WTC11 (cell line): ENCODE results near the gene VPS25. TPM values are rescaled to one million over a fixed set of nuclear protein-coding genes. Genes with fewer than 3 reads are reported as not detected.

Experiments used
- ATAC-seq: fragments of 200-7000 bp; cut with Tn5 transposase; 2 replicates; pipeline ENCODE4 v1.10.0; 2021; ENCODE audit warnings: mild to moderate bottlenecking, moderate library complexity
- CTCF ChIA-PET: fragments of 300-600 bp; sonication (Branson Sonifier 250); formaldehyde crosslinking; loops from one replicate; lab custom pipeline; 2021; ENCODE audit warnings: antibody characterized with exemption; lab: Charles Lee
- POLR2A ChIA-PET: fragments of 350-600 bp; sonication (Branson Sonifier 250); formaldehyde crosslinking; loops from one replicate; lab custom pipeline; 2021; ENCODE audit warnings: antibody characterized with exemption; lab: Charles Lee
- DNase-seq: peaks from one replicate; pipeline ENCODE4 v3.0.0; 2021; ENCODE audit warnings: low spot score
- H3K27ac Mint-ChIP-seq: 2 replicates; pipeline ENCODE4 v1.8.0; 2021; ENCODE audit warnings: mixed read lengths
- H3K27me3 Mint-ChIP-seq: 2 replicates; pipeline ENCODE4 v1.8.0; 2021; ENCODE audit warnings: low read depth, mild to moderate bottlenecking, moderate library complexity, mixed read lengths
- H3K36me3 Mint-ChIP-seq: 2 replicates; pipeline ENCODE4 v1.8.0; 2021; ENCODE audit warnings: mixed read lengths
- H3K4me1 Mint-ChIP-seq: 2 replicates; pipeline ENCODE4 v1.8.0; 2022; ENCODE audit warnings: mixed read lengths
- H3K4me3 Mint-ChIP-seq: 2 replicates; pipeline ENCODE4 v1.8.0; 2021; ENCODE audit warnings: mild to moderate bottlenecking, moderate library complexity, mixed read lengths
- H3K9me3 Mint-ChIP-seq: 2 replicates; pipeline ENCODE4 v1.8.0; 2021; ENCODE audit warnings: mixed read lengths
- ATF6 ChIP-seq: sonication (generic); formaldehyde crosslinking; IDR thresholded peaks from 2 replicates; pipeline ENCODE4 v1.8.1; 2023; ENCODE audit warnings: mild to moderate bottlenecking, missing genetic modification reagents
- CBFB ChIP-seq: sonication (generic); formaldehyde crosslinking; IDR thresholded peaks from 2 replicates; pipeline ENCODE4 v1.8.1; 2022; ENCODE audit warnings: mild to moderate bottlenecking, low read depth, missing genetic modification reagents
- CDX4 ChIP-seq: fragments of 250-450 bp; sonication (Bioruptor Pico); IDR thresholded peaks from 2 replicates; pipeline ENCODE4 v1.9.0; 2021; ENCODE audit warnings: moderate library complexity, mild to moderate bottlenecking, inconsistent platforms, borderline replicate concordance
- CTCF ChIP-seq: fragments of 200-600 bp; IDR thresholded peaks from 2 replicates; pipeline ENCODE4 v1.8.0; 2022; ENCODE audit warnings: antibody characterized with exemption
- GRHL2 ChIP-seq: fragments of 250-450 bp; sonication (Bioruptor Pico); IDR thresholded peaks from 2 replicates; pipeline ENCODE4 v1.8.0; 2022; ENCODE audit warnings: mild to moderate bottlenecking, moderate library complexity; ENCODE audit not compliant: insufficient replicate concordance, severe bottlenecking
- HMGXB4 ChIP-seq: sonication (generic); formaldehyde crosslinking; IDR thresholded peaks from 2 replicates; pipeline ENCODE4 v1.8.1; 2023; ENCODE audit warnings: mild to moderate bottlenecking, moderate library complexity, missing genetic modification reagents
- MXD4 ChIP-seq: fragments of 250-450 bp; sonication (Bioruptor Pico); IDR thresholded peaks from 2 replicates; pipeline ENCODE4 v1.8.0; 2021; ENCODE audit warnings: mild to moderate bottlenecking, moderate library complexity, borderline replicate concordance
- NR1H2 ChIP-seq: sonication (generic); formaldehyde crosslinking; IDR thresholded peaks from 2 replicates; pipeline ENCODE4 v1.9.0; 2021; ENCODE audit warnings: mild to moderate bottlenecking, moderate library complexity, missing genetic modification reagents
- PRRX2 ChIP-seq: fragments of 250-450 bp; sonication (Bioruptor Pico); IDR thresholded peaks from 2 replicates; pipeline ENCODE4 v1.8.0; 2021; ENCODE audit warnings: mild to moderate bottlenecking
- RELA ChIP-seq: sonication (generic); formaldehyde crosslinking; IDR thresholded peaks from 2 replicates; pipeline ENCODE4 v1.8.1; 2022; ENCODE audit warnings: missing genetic modification reagents, mild to moderate bottlenecking, borderline replicate concordance
- TP53 ChIP-seq: sonication (generic); formaldehyde crosslinking; IDR thresholded peaks from 2 replicates; pipeline ENCODE4 v1.8.1; 2023; ENCODE audit warnings: mild to moderate bottlenecking, missing genetic modification reagents
- USF1 ChIP-seq: sonication (generic); formaldehyde crosslinking; IDR thresholded peaks from 2 replicates; pipeline ENCODE4 v1.8.0; 2022; ENCODE audit warnings: mild to moderate bottlenecking, missing genetic modification reagents
- ZNF121 ChIP-seq: sonication (generic); formaldehyde crosslinking; IDR thresholded peaks from 2 replicates; pipeline ENCODE4 v1.8.0; 2023; ENCODE audit warnings: missing genetic modification reagents
- ZNF138 ChIP-seq: sonication (generic); formaldehyde crosslinking; conservative IDR thresholded peaks from 2 replicates; pipeline ENCODE4 v1.8.1; 2022; ENCODE audit warnings: mild to moderate bottlenecking, moderate library complexity, missing genetic modification reagents
- ZNF317 ChIP-seq: sonication (generic); formaldehyde crosslinking; IDR thresholded peaks from 2 replicates; pipeline ENCODE4 v1.8.1; 2023; ENCODE audit warnings: low read depth, mild to moderate bottlenecking, moderate library complexity, missing genetic modification reagents, borderline replicate concordance
- ZNF416 ChIP-seq: fragments of 250-450 bp; sonication (Bioruptor Pico); IDR thresholded peaks from 2 replicates; pipeline ENCODE4 v1.9.0; 2021; ENCODE audit warnings: mild to moderate bottlenecking, inconsistent platforms
- ZNF425 ChIP-seq: fragments of 250-450 bp; sonication (Bioruptor Pico); conservative IDR thresholded peaks from 2 replicates; pipeline ENCODE4 v1.9.0; 2021; ENCODE audit warnings: mild to moderate bottlenecking
- ZSCAN18 ChIP-seq: fragments of 250-450 bp; sonication (Bioruptor Pico); IDR thresholded peaks from 2 replicates; pipeline ENCODE4 v2.1.2; 2022; ENCODE audit warnings: mild to moderate bottlenecking, moderate library complexity
- total RNA-seq: library from RNA; stranded (reverse); gene quantifications from 3 replicates; pipeline ENCODE4 v1.2.3, GENCODE V29; 2021

Gene VPS25
- total RNA-seq, 1 experiment from 2014 or later = 98.6 TPM

- TF ChIP-seq PRRX2 (CRISPR knock-in tag) (no peak), CDX4 (CRISPR knock-in tag) (no peak), GRHL2 (CRISPR knock-in tag) (no peak), CBFB (CRISPR knock-in tag) (no peak), ZNF425 (CRISPR knock-in tag) (no peak), ZNF416 (no peak), ZNF138 (CRISPR knock-in tag) (no peak), NR1H2 (CRISPR knock-in tag) (no peak), RELA (no peak), ZSCAN18 (CRISPR knock-in tag) (no peak), HMGXB4 (CRISPR knock-in tag) (peak; percentile 62), ATF6 (CRISPR knock-in tag) (no peak)
Observed at GRCh38 chr17:42760652-42761581, 12.3 kb upstream of the VPS25 start, which contains the start of gene RAMP2 (continued).

- TF ChIP-seq CTCF (no peak), CBFB (CRISPR knock-in tag) (no peak), USF1 (CRISPR knock-in tag) (no peak), HMGXB4 (CRISPR knock-in tag) (no peak), NR1H2 (CRISPR knock-in tag) (no peak), ZNF317 (no peak), ZNF121 (CRISPR knock-in tag) (no peak), TP53 (CRISPR knock-in tag) (no peak), MXD4 (CRISPR knock-in tag) (no peak)
- Mint-ChIP-seq H3K27me3 (peaks cover 55% of the 10 kb centered on the region), H3K36me3 (no peaks in the 10 kb centered on the region), H3K9me3 (no peaks in the 10 kb centered on the region), H3K27ac (no peak overlapping the region), H3K4me1 (peaks cover 25% of the 10 kb centered on the region), H3K4me3 (peak overlapping the region; percentile 52)
- ATAC-seq (no peak), DNase-seq (no peak)
- ChIA-PET POLR2A (interaction anchor here (0.6 to 1.9 kb wide), 2 partner anchors 18 to 86 kb away, joined by 3 to 6 read pairs; partner anchors contain the start of gene EZH1), CTCF (interaction anchor here (1.1 to 5.2 kb wide), 13 partner anchors 12 to 237 kb away, joined by 3 to 117 read pairs (median 7); partner anchors contain the start of genes BECN1, CNTD1, COA3 and PSMC3IP)
Observed at GRCh38 chr17:42761638-42762037, 11.6 kb upstream of the VPS25 start.
